IMR-90 (cell line): ENCODE data around the gene FAM117B. TPM values are rescaled to one million over a fixed set of nuclear protein-coding genes. Genes with fewer than 3 reads are reported as not detected.

Source experiments
- ATAC-seq: fragments of 200-7000 bp; cut with Tn5 transposase; 2 replicates; pipeline ENCODE4 v1.9.1; 2020; ENCODE audit warnings: low read depth, mild to moderate bottlenecking, moderate library complexity
- BruUV-seq: library from RNA; stranded (reverse); fragments of 400-500 nt; replicated peaks from 2 replicates; lab custom pipeline; 2021; lab: Mats Ljungman, UMichigan
- CTCF ChIA-PET: fragments of 300-600 bp; formaldehyde crosslinking; extraction: SDS; loops from one replicate; lab custom pipeline; 2021; ENCODE audit warnings: antibody characterized with exemption; lab: Yijun Ruan, JAX
- POLR2A ChIA-PET: fragments of 300-600 bp; sonication (Branson Sonifier 250); formaldehyde crosslinking; loops from one replicate; lab custom pipeline; 2022; ENCODE audit warnings: antibody characterized with exemption; ENCODE audit not compliant: unreplicated experiment; lab: Charles Lee
- DNase-seq: peaks from one replicate; pipeline ENCODE4 v3.0.0; 2013
- H2AFZ ChIP-seq: replicated peaks from 2 replicates; pipeline ENCODE3; 2013; ENCODE audit warnings: low read length, mild to moderate bottlenecking; ENCODE audit not compliant: poor library complexity
- H2AK5ac ChIP-seq: 2 replicates; pipeline ENCODE4 v1.6.1; 2013; ENCODE audit warnings: low read depth, low read length, inconsistent platforms
- H2AK9ac ChIP-seq: replicated peaks from 2 replicates; pipeline ENCODE3; 2013; ENCODE audit warnings: mild to moderate bottlenecking, low read depth, low read length, moderate library complexity; ENCODE audit not compliant: poor library complexity
- H2BK120ac ChIP-seq: 2 replicates; pipeline ENCODE4 v1.6.1; 2013; ENCODE audit warnings: low read depth, low read length, inconsistent platforms
- H2BK15ac ChIP-seq: 3 replicates; pipeline ENCODE4 v1.6.1; 2013; ENCODE audit warnings: low read depth, low read length, inconsistent platforms
- H2BK20ac ChIP-seq: 2 replicates; pipeline ENCODE4 v1.6.1; 2013; ENCODE audit warnings: low read depth, mild to moderate bottlenecking, inconsistent platforms, low read length, moderate library complexity
- H2BK5ac ChIP-seq: 2 replicates; pipeline ENCODE4 v1.6.1; 2013; ENCODE audit warnings: mild to moderate bottlenecking, low read depth, low read length, inconsistent platforms; ENCODE audit not compliant: poor library complexity, severe bottlenecking
- H3K14ac ChIP-seq: replicated peaks from 2 replicates; pipeline ENCODE4 v1.6.1; 2013; ENCODE audit warnings: low read depth, low read length, inconsistent platforms
- H3K18ac ChIP-seq: 2 replicates; pipeline ENCODE4 v1.6.1; 2013; ENCODE audit warnings: low read depth, low read length, control low read depth
- H3K23ac ChIP-seq: 2 replicates; pipeline ENCODE4 v1.6.1; 2013; ENCODE audit warnings: low read depth, low read length, inconsistent platforms
- H3K27ac ChIP-seq: 2 replicates; pipeline ENCODE4 v1.5.1; 2013; ENCODE audit warnings: mild to moderate bottlenecking, control low read depth, low read length; ENCODE audit not compliant: insufficient read depth
- H3K27me3 ChIP-seq: 2 replicates; pipeline ENCODE4 v1.6.1; 2013; ENCODE audit warnings: low read length; ENCODE audit not compliant: control insufficient read depth, insufficient read depth
- H3K36me3 ChIP-seq: 2 replicates; pipeline ENCODE4 v1.6.1; 2013; ENCODE audit warnings: low read length, mixed read lengths; ENCODE audit not compliant: control insufficient read depth, insufficient read depth
- H3K4ac ChIP-seq: 2 replicates; pipeline ENCODE4 v1.6.1; 2013; ENCODE audit warnings: low read depth, low read length, inconsistent platforms
- H3K4me1 ChIP-seq: 2 replicates; pipeline ENCODE4 v1.6.1; 2013; ENCODE audit warnings: low read length, mixed read lengths; ENCODE audit not compliant: control insufficient read depth, insufficient read depth
- H3K4me2 ChIP-seq: 2 replicates; pipeline ENCODE4 v1.6.1; 2013; ENCODE audit warnings: low read depth, mild to moderate bottlenecking, control low read depth, low read length, moderate library complexity
- H3K4me3 ChIP-seq: 2 replicates; pipeline ENCODE4 v1.5.1; 2013; ENCODE audit warnings: low read depth, mild to moderate bottlenecking, control low read depth, low read length, moderate library complexity; ENCODE audit not compliant: insufficient read depth
- H3K56ac ChIP-seq: 2 replicates; pipeline ENCODE4 v1.6.1; 2013; ENCODE audit warnings: low read length, inconsistent platforms; ENCODE audit not compliant: insufficient read depth; ENCODE audit errors: extremely low read depth
- H3K79me1 ChIP-seq, 2 experiments: 2 replicates each; pipeline ENCODE4 v1.6.1; 2013; ENCODE audit warnings: low read length in 2 of 2, inconsistent platforms in 1 of 2, low read depth in 1 of 2
- H3K9ac ChIP-seq: 2 replicates; pipeline ENCODE4 v1.6.1; 2013; ENCODE audit warnings: low read depth, low read length, control low read depth
- H3K9me1 ChIP-seq: 2 replicates; pipeline ENCODE4 v1.6.1; 2013; ENCODE audit warnings: low read length, inconsistent platforms; ENCODE audit not compliant: insufficient read depth
- H3K9me3 ChIP-seq: 2 replicates; pipeline ENCODE4 v1.6.1; 2013; ENCODE audit warnings: low read length; ENCODE audit not compliant: control insufficient read depth, insufficient read depth
- H4K20me1 ChIP-seq: 2 replicates; pipeline ENCODE4 v1.6.1; 2013; ENCODE audit warnings: low read length, inconsistent platforms; ENCODE audit not compliant: insufficient read depth
- H4K5ac ChIP-seq: 2 replicates; pipeline ENCODE4 v1.6.1; 2013; ENCODE audit warnings: mild to moderate bottlenecking, low read depth, low read length, control low read depth
- H4K8ac ChIP-seq, 2 experiments: 2 replicates each; pipeline ENCODE4 v1.6.1; 2013; ENCODE audit warnings: low read depth in 2 of 2, low read length in 2 of 2, control low read depth in 1 of 2, inconsistent platforms in 1 of 2
- H4K91ac ChIP-seq: 2 replicates; pipeline ENCODE4 v1.6.1; 2013; ENCODE audit warnings: low read depth, low read length, inconsistent platforms; ENCODE audit not compliant: insufficient read depth
- BHLHE40 ChIP-seq: fragments of 150-350 bp; IDR thresholded peaks from 2 replicates; pipeline ENCODE4 v1.6.1; 2016; ENCODE audit warnings: mild to moderate bottlenecking, low read depth, low read length
- NFE2L2 ChIP-seq: fragments of 150-350 bp; IDR thresholded peaks from 2 replicates; pipeline ENCODE4 v1.6.1; 2016; ENCODE audit warnings: low read depth, mild to moderate bottlenecking, low read length
- POLR2A ChIP-seq: IDR thresholded peaks from 2 replicates; pipeline ENCODE4 v1.6.1; 2012; ENCODE audit warnings: mild to moderate bottlenecking, low read depth, low read length
- WGBS, 2 experiments: methylation state at CpG; one replicate each; pipeline versions ENCODE4 v1.1.5 to v1.1.7; 2013; ENCODE audit warnings: missing lambda C conversion rate in 2 of 2; ENCODE audit not compliant: insufficient read length in 1 of 2; ENCODE audit errors: extremely low coverage in 2 of 2; 5-methylcytosine and 5-hydroxymethylcytosine counted together
- dilution Hi-C: fragments of 300-500 bp; cut with HindIII; formaldehyde crosslinking; loops from one replicate; pipeline ENCODE4 v1.14.3; 2018; ENCODE audit warnings: low sequenced_read_pairs; ENCODE audit not compliant: unreplicated experiment
- in situ Hi-C: fragments of 300-500 bp; cut with MboI; formaldehyde crosslinking; loops from 3 replicates; pipeline ENCODE4 v1.14.3; 2019; ENCODE audit warnings: low sequenced_read_pairs, inconsistent platforms, mixed read lengths
- intact Hi-C: fragments of 100-400 bp; cut with micrococcal nuclease; formaldehyde crosslinking; loops from 2 replicates; pipeline ENCODE4 v1.10.0; 2022
- polyA plus RNA-seq, 3 experiments: library from polyadenylated mRNA; depleted of rRNA; stranded (reverse); fragments of >200 nt; gene quantifications; 2 replicates each; pipeline ENCODE4 v1.2.3, GENCODE V29; 2012; ENCODE audit warnings: low replicate concordance in 1 of 3
- total RNA-seq: library from RNA; depleted of rRNA; stranded (reverse); fragments of >200 nt; gene quantifications from 2 replicates; pipeline ENCODE4 v1.2.3, GENCODE V29; 2012

FAM117B gene
- total and polyA plus RNA-seq, 2 of the 4 experiments (the other 2 are of a cell fraction) = 0.54 to 0.79 TPM

GRCh38 chr2:202815548-202816360 is 181.0 kb downstream of the FAM117B start:
- no TSS peak for BruUV-seq
- Histone ChIP-seq H2BK20ac (no peak overlapping the region), H3K9me3 (no peaks in the 10 kb centered on the region), H3K9me1 (no peaks in the 10 kb centered on the region; the same call in 1 of the 2 replicates), H2BK120ac (no peak overlapping the region), H3K4me3 (no peak overlapping the region), H3K4ac (no peak overlapping the region), H3K4me1 (peaks cover 2% of the 10 kb centered on the region; the same call in 1 of the 2 replicates), H3K14ac (no peak overlapping the region), H3K27ac (no peak overlapping the region), H2BK15ac (no peak overlapping the region), H2AK5ac (no peak overlapping the region), H3K18ac (no peak overlapping the region), H3K36me3 (no peaks in the 10 kb centered on the region), H2BK5ac (no peak overlapping the region), H2AK9ac (no peak overlapping the region), H4K91ac (no peak overlapping the region), H3K23ac (no peak overlapping the region), H4K5ac (no peak overlapping the region), H3K79me1 (no peaks in the 10 kb centered on the region), H3K56ac (no peak overlapping the region), H4K20me1 (no peaks in the 10 kb centered on the region), H3K27me3 (no peaks in the 10 kb centered on the region), H3K9ac (no peak overlapping the region), H2AFZ (no peak overlapping the region), H3K4me2 (peak overlapping the region; percentile 2; the same call in 1 of the 2 replicates), H4K8ac (no peak overlapping the region)
- TF ChIP-seq POLR2A (no peak), NFE2L2 (no peak), BHLHE40 (peak; percentile 94)
- CTCF ChIA-PET = interaction anchor here (0.6 kb wide), 2 partner anchors 116 to 145 kb away, joined by 3 to 6 read pairs; no protein-coding TSS in a partner anchor
- POLR2A ChIA-PET = interaction anchor here (0.6 kb wide), 1 partner anchor 1093 kb away, joined by 3 read pairs; no protein-coding TSS in a partner anchor
- dilution Hi-C loops = no loop called here
- in situ Hi-C loops = no loop called here
- ATAC-seq (peak; percentile 75), DNase-seq (peak; percentile 58)
- no CpG with 5 or more reads among the region's 4 CpGs for WGBS, 2 experiments
- intact Hi-C loops = no loop called here
